SH-SY5Y (cell line): ENCODE measurements around the gene ACSM3.

ENCODE experiments used
- GATA2 ChIP-seq: IDR thresholded peaks from 2 replicates; pipeline ENCODE4 v1.6.1; 2011; ENCODE audit warnings: mild to moderate bottlenecking, low read depth, low read length
- GATA3 ChIP-seq: IDR thresholded peaks from 2 replicates; pipeline ENCODE4 v1.6.1; 2011; ENCODE audit warnings: low read depth, mild to moderate bottlenecking, low read length, moderate library complexity

DNA sequence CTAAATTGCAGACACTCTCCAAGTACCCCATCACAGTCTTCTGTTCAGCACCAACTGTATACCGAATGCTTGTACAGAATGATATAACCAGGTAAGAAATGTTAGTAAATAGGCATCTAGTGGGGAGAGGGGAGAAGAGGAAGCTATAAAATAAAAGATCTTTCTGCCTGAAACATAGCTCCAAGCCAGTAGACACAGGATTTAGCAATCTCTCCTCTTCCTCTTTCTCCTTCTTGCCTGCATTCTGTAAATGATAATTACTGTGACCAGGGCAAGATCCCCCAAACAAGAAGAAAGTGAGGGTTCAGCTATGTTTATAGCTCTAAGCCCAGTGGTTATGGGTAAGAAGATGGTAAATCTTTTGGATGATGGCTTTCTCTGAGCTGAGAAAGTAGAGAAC is 17.9 kb downstream of the ACSM3 start:
- TF ChIP-seq GATA3, result no peak
- no peak for TF ChIP-seq GATA2
